Subcutaneous abdominal adipose tissue (tissue), 5 donors: ENCODE measurements around the gene TMEM62.

Experiments used
- H3K27ac ChIP-seq: one replicate; pipeline ENCODE4 v1.7.0; 2013; ENCODE audit warnings: low read depth, mild to moderate bottlenecking, inconsistent platforms, low read length, moderate library complexity
- H3K27me3 ChIP-seq, 5 donors: one replicate each; pipeline ENCODE4 v1.7.0; 2013; ENCODE audit warnings: low read length in 5 of 5, inconsistent platforms in 1 of 5; ENCODE audit not compliant: control insufficient read depth in 5 of 5, insufficient read depth in 4 of 5
- H3K36me3 ChIP-seq, 5 donors: one replicate each; pipeline ENCODE4 v1.7.0; 2013; ENCODE audit warnings: low read length in 5 of 5; ENCODE audit not compliant: control insufficient read depth in 5 of 5, insufficient read depth in 5 of 5
- H3K4me1 ChIP-seq, 5 donors: one replicate each; pipeline ENCODE4 v1.7.0; 2013; ENCODE audit warnings: low read length in 5 of 5, mild to moderate bottlenecking in 3 of 5, moderate library complexity in 1 of 5; ENCODE audit not compliant: control insufficient read depth in 5 of 5, insufficient read depth in 5 of 5
- H3K4me3 ChIP-seq, 5 donors: one replicate each; pipeline ENCODE4 v1.7.0; 2013; ENCODE audit warnings: low read length in 5 of 5, low read depth in 1 of 5
- H3K9ac ChIP-seq, 5 donors: one replicate each; pipeline ENCODE4 v1.7.0; 2013; ENCODE audit warnings: low read length in 5 of 5, mild to moderate bottlenecking in 4 of 5, moderate library complexity in 3 of 5
- H3K9me3 ChIP-seq, 5 donors: one replicate each; pipeline ENCODE4 v1.7.0; 2013; ENCODE audit warnings: low read length in 5 of 5; ENCODE audit not compliant: control insufficient read depth in 5 of 5
- donor health status: healthy.
- donor health status: healthy.
- donor health status: healthy.
- donor health status: healthy.
- donor health status: healthy.

Gene TMEM62

GRCh38 chr15:43133430-43134156 lies at the start of gene TMEM62:
TMEM62 (plus strand) TSS chr15:43133586; CDS start chr15:43133803, 217 bp downstream.
- Histone ChIP-seq H3K36me3 (peaks cover 12 to 22% (median 19%) of the 10 kb centered on the region in 5 donors), H3K4me3 (peak within 1 kb of the TSS; percentile 89 to 97 (median 92)), H3K9ac (peak within 1 kb of the TSS; percentile 80 to 89 (median 88)), H3K27ac (peak within 1 kb of the TSS; percentile 43), H3K9me3 (no peaks in the 10 kb centered on the region), H3K27me3 (no peaks in the 10 kb centered on the region), H3K4me1 (peaks cover 2 to 20% (median 17%) of the 10 kb centered on the region in 5 donors)

GRCh38 chr15:43085921-43086320 lies 47.5 kb upstream of the TMEM62 start:
- H3K4me3 ChIP-seq: no peak overlapping the region
- H3K27ac ChIP-seq: no peak overlapping the region
- H3K36me3 ChIP-seq: peaks cover 5 to 26% (median 12%) of the 10 kb centered on the region in 5 donors
- H3K4me1 ChIP-seq: peaks cover 0 to 16% (median 10%) of the 10 kb centered on the region in 5 donors
- no peaks in the 10 kb centered on the region for H3K27me3 ChIP-seq
- no peak overlapping the region for H3K9ac ChIP-seq
- no peaks in the 10 kb centered on the region for H3K9me3 ChIP-seq

- H3K27me3 ChIP-seq: no peaks in the 10 kb centered on the region
- H3K36me3 ChIP-seq: peaks cover 5 to 23% (median 9%) of the 10 kb centered on the region in 5 donors
- no peak overlapping the region for H3K9ac ChIP-seq
- H3K4me3 ChIP-seq: no peak overlapping the region
- no peaks in the 10 kb centered on the region for H3K9me3 ChIP-seq
- no peak overlapping the region for H3K27ac ChIP-seq
- H3K4me1 ChIP-seq: peaks cover 0 to 16% (median 10%) of the 10 kb centered on the region in 5 donors
Observed at GRCh38 chr15:43086551-43086950, 46.8 kb upstream of the TMEM62 start.

- H3K36me3 ChIP-seq: no peaks in the 10 kb centered on the region
Observed at GRCh38 chr15:43091859-43092258, 41.5 kb upstream of the TMEM62 start.

GRCh38 chr15:43093026-43093425 lies 40.4 kb upstream of the TMEM62 start:
- no peak overlapping the region for H3K4me3 ChIP-seq
- peak overlapping the region in 3 of 5 donors; percentile 39 to 68 (median 49) for H3K9ac ChIP-seq
- H3K4me1 ChIP-seq: peaks cover 0 to 27% (median 20%) of the 10 kb centered on the region in 5 donors
- H3K9me3 ChIP-seq: no peaks in the 10 kb centered on the region
- no peaks in the 10 kb centered on the region for H3K27me3 ChIP-seq
- no peaks in the 10 kb centered on the region for H3K36me3 ChIP-seq
- H3K27ac ChIP-seq: peak overlapping the region; percentile 81

More at GRCh38 chr15:43091859-43092258, 41.5 kb upstream of the TMEM62 start:
- Histone ChIP-seq H3K27me3 (no peaks in the 10 kb centered on the region), H3K4me1 (peaks cover 0 to 27% (median 20%) of the 10 kb centered on the region in 5 donors), H3K9me3 (no peaks in the 10 kb centered on the region), H3K27ac (peak overlapping the region; percentile 81), H3K4me3 (no peak overlapping the region), H3K9ac (peak overlapping the region in 1 of 5 donors; percentile 35)

GRCh38 chr15:43094416-43095030 lies 38.9 kb upstream of the TMEM62 start:
- Histone ChIP-seq H3K4me1 (peaks cover 0 to 27% (median 20%) of the 10 kb centered on the region in 5 donors), H3K4me3 (no peak overlapping the region), H3K36me3 (no peaks in the 10 kb centered on the region), H3K27me3 (no peaks in the 10 kb centered on the region), H3K9ac (peak overlapping the region in 1 of 5 donors; percentile 20), H3K9me3 (no peaks in the 10 kb centered on the region), H3K27ac (no peak overlapping the region)

- Histone ChIP-seq H3K9me3 (no peaks in the 10 kb centered on the region), H3K4me1 (peaks cover 0 to 27% (median 20%) of the 10 kb centered on the region in 5 donors), H3K9ac (no peak overlapping the region), H3K27ac (no peak overlapping the region), H3K4me3 (no peak overlapping the region), H3K27me3 (no peaks in the 10 kb centered on the region), H3K36me3 (peaks cover 0 to 4% (median 2%) of the 10 kb centered on the region in 5 donors)
Observed at GRCh38 chr15:43095243-43095642, 38.1 kb upstream of the TMEM62 start.

GRCh38 chr15:43095708-43096347 lies 37.6 kb upstream of the TMEM62 start:
- Histone ChIP-seq H3K27ac (no peak overlapping the region), H3K9ac (no peak overlapping the region), H3K9me3 (no peaks in the 10 kb centered on the region), H3K27me3 (no peaks in the 10 kb centered on the region), H3K36me3 (peaks cover 2 to 8% (median 5%) of the 10 kb centered on the region in 5 donors), H3K4me3 (no peak overlapping the region), H3K4me1 (peaks cover 0 to 27% (median 20%) of the 10 kb centered on the region in 5 donors)

GRCh38 chr15:43096411-43096810 lies 37.0 kb upstream of the TMEM62 start:
- peaks cover 0 to 27% (median 20%) of the 10 kb centered on the region in 5 donors for H3K4me1 ChIP-seq
- no peaks in the 10 kb centered on the region for H3K27me3 ChIP-seq
- no peak overlapping the region for H3K9ac ChIP-seq
- H3K27ac ChIP-seq: no peak overlapping the region
- no peaks in the 10 kb centered on the region for H3K9me3 ChIP-seq
- H3K4me3 ChIP-seq: no peak overlapping the region
- H3K36me3 ChIP-seq: peaks cover 6 to 14% (median 9%) of the 10 kb centered on the region in 5 donors
